Fibroblast of villous mesenchyme (primary cell): ENCODE results near the gene NBEA. TPM values are rescaled to one million over a fixed set of nuclear protein-coding genes. Genes with fewer than 3 reads are reported as not detected.

Experiments used
- DNase-seq: peaks from one replicate; pipeline ENCODE4 v3.0.0-alpha.2; 2010; ENCODE audit warnings: low read depth
- H3K4me3 ChIP-seq: 2 replicates; pipeline ENCODE4 v1.5.1; 2011; ENCODE audit warnings: low read depth, mild to moderate bottlenecking, low read length
- total RNA-seq: library from RNA; depleted of rRNA; stranded (reverse); fragments of >200 nt; gene quantifications from 2 replicates; pipeline ENCODE4 v1.2.3, GENCODE V29; 2012
- TF ChIP-seq, protein P1 (sequence below): IDR thresholded peaks from 2 replicates; pipeline ENCODE4 v1.5.1; 2012; ENCODE audit warnings: low read depth, mild to moderate bottlenecking, low read length; ENCODE audit not compliant: insufficient read depth

Gene NBEA
- total RNA-seq, 1 donor = 9.5 TPM

DNA sequence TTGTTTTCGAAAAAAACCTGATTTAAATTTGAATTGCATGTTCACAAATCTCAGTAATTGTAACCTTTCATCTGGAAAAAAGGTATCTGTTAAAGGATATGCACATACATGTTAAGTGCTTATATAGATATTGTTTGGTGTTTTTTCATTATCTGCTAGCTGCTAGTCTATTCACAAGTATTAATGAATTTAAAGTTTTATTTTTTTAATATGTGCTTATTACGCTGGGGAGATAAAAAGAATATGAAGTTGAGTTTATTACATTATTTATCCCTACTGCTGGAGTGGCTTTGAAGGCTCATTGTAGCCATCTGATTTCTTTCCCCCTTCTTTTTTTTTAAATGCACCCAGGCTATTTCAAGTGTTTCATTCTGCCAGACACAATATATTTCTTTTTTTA, 538.3 kb downstream of the NBEA start:
- DNase-seq = no peak
- no peak overlapping the region for H3K4me3 ChIP-seq
- TF ChIP-seq, protein P1, sequence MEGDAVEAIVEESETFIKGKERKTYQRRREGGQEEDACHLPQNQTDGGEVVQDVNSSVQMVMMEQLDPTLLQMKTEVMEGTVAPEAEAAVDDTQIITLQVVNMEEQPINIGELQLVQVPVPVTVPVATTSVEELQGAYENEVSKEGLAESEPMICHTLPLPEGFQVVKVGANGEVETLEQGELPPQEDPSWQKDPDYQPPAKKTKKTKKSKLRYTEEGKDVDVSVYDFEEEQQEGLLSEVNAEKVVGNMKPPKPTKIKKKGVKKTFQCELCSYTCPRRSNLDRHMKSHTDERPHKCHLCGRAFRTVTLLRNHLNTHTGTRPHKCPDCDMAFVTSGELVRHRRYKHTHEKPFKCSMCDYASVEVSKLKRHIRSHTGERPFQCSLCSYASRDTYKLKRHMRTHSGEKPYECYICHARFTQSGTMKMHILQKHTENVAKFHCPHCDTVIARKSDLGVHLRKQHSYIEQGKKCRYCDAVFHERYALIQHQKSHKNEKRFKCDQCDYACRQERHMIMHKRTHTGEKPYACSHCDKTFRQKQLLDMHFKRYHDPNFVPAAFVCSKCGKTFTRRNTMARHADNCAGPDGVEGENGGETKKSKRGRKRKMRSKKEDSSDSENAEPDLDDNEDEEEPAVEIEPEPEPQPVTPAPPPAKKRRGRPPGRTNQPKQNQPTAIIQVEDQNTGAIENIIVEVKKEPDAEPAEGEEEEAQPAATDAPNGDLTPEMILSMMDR = no peak

DNA sequence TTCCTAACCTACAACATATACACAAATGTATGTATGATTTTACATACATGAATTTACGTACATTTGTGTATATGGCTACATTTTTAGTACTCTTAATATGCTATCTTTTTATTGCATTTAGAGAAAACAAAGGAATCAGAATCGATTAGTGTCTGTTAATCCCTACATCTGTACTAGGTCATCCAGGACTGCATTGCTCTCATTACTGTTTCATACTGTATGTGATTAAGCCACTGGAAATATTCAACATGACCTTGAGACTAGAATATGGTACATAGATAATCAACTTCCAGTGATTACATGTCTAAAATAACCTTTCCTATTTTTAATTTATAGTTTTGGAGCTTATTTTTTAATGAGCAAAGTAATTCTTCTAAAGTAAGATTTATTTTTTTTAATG, 539.7 kb downstream of the NBEA start:
- no peak overlapping the region for H3K4me3 ChIP-seq
- TF ChIP-seq, protein P1 = no peak
- DNase-seq = no peak

DNA sequence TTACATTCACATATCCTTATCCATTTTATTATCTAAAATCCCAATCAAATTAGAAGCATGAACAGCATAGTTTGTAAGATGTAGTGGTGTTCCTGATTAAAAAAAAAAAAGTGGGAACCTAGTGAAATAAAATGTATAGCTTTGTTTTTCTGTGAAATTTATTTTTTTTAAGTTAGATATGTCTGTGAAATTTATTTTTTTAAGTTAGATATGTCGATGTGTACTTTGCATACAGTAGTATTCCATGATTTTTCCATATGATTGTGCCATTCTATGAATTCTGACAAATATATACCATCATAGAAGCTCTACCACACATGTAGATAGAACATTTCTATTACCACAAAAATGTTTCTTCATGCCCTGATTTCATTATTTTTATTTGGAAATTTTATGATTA, 540.5 kb downstream of the NBEA start:
- H3K4me3 ChIP-seq = no peak overlapping the region
- TF ChIP-seq, protein P1 = no peak
- DNase-seq = no peak

DNA sequence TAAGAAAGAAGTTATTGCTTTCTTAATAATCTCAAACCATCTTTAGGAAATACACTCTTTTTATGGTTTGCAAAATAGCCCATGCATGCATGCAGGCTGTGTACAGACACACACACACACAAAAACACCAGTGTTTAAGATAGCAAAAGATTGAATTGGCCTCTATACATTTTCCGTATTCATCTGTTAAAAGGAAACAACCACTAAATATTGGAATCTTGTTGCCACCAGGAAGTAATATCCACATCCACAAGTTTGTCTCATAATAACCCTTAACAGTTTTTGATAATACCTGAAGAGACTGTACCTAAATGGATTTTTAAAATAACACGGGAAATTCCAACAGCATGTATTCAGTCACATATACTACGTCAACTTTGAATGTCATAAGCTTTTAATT, 541.7 kb downstream of the NBEA start:
- TF ChIP-seq, protein P1 = no peak
- DNase-seq = no peak
- no peak overlapping the region for H3K4me3 ChIP-seq

DNA sequence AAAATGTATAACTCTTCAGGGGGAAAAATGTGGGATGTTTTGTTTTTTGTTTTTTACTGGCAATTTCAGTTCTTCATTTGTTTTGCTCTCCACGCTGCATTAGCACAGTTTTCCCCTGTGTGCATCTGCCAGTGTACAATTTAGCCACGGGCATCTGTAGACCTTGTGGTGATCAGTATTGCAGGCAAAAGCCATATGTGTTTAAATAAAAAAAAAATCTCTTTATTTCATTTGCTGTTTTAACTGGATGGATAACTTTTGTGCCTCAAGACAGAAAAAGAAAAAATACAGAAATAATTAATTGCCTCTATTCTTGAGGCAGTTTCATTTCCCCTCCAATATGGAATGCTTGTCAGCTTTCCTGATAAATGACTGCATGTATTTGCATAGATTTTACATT, 542.3 kb downstream of the NBEA start:
- TF ChIP-seq, protein P1 = no peak
- H3K4me3 ChIP-seq = no peak overlapping the region
- DNase-seq = no peak

DNA sequence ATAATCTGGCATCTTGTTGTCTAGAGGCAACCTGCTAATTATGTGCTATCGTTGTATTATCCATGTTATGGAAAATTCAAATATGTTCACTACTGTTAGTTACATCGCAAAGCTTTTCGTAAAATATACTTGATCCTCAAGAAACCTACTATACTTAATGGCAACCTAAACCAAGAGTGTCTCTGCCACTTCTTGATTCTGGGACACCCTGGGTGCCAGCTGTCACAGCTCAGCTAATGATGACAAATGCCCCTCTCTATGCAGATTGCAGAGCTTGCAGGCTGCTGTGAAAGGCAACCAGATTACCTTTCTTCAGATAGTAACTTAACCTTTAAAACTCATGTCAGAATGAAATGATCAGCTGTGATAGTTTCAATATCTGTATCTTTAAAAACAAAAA, 543.4 kb downstream of the NBEA start:
- H3K4me3 ChIP-seq = no peak overlapping the region
- DNase-seq = no peak
- TF ChIP-seq, protein P1 = no peak

DNA sequence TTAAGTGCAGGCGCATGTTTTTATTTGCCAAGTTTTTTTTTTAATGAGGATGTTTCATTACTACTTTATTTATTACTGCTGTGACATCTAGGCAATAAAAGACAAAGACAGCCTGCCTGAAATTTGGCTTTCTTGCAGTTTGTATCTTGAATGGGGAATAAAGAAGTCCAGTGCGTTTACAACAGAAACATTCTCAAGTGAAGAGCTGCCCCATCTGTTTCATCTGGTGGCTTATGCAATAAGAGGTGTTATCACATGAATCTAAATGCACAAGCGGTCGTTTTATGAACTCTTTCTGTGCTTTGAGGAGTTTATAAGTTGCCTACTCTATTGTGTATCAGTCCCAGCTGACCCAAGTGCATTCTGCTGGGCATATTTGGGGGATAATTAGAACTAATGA, 547.0 kb downstream of the NBEA start:
- peak; percentile 75 for DNase-seq
- TF ChIP-seq, protein P1 = no peak
- no peak overlapping the region for H3K4me3 ChIP-seq
